Upper lobe of left lung (tissue), 4 donors: ENCODE measurements around the gene NRP1.

ENCODE experiments used
- EP300 ChIP-seq, 4 donors: sonication (generic); formaldehyde crosslinking; IDR thresholded peaks; one replicate each; pipeline ENCODE4 v1.5.1; 2017; ENCODE audit warnings: antibody characterized with exemption in 4 of 4, control low read depth in 2 of 4
- POLR2A ChIP-seq, 4 donors: fragments of 450-650 bp; IDR thresholded peaks; one replicate each; pipeline ENCODE4 v1.5.1; 2016 to 2017; ENCODE audit warnings: antibody characterized with exemption in 4 of 4, mild to moderate bottlenecking in 2 of 4
- POLR2AphosphoS5 ChIP-seq, 2 donors: sonication (generic); formaldehyde crosslinking; IDR thresholded peaks; one replicate each; pipeline ENCODE4 v1.5.1; 2017; ENCODE audit warnings: antibody characterized with exemption in 2 of 2
- TF ChIP-seq, protein P1 (sequence below), 6 experiments: fragments of 450-650 bp in 4 of 6; fragments of 200-600 bp in 2 of 6; sonication (generic) in 2 of 6; IDR thresholded peaks; one replicate each; pipeline ENCODE4 v1.5.1; 2016 to 2019; ENCODE audit warnings: antibody characterized with exemption in 6 of 6

DNA sequence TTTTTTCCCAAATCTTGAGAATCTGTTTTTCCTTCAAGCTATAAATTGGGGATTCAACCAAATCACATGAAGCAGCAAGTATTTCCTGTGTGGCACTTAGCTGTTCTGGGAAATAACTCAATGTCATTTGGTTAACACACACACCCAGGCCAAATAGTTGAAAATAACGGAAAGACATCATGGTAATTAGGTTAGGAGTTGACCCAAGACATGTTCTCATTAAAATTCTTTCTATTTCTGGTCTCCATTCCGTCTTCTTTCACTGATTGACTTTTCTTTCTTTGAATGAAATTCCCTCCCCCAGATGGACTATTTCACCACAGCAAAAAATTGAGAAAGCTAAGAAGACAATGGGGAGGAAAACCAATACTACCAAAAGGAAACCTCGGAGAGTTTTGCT lies 30.5 kb downstream of the NRP1 start:
- TF ChIP-seq POLR2AphosphoS5 (IDR thresholded peaks at IDR 0.05) (no peak), POLR2A (IDR thresholded peaks at IDR 0.05) (no peak), EP300 (IDR thresholded peaks at IDR 0.05) (no peak)
- TF ChIP-seq, protein P1, sequence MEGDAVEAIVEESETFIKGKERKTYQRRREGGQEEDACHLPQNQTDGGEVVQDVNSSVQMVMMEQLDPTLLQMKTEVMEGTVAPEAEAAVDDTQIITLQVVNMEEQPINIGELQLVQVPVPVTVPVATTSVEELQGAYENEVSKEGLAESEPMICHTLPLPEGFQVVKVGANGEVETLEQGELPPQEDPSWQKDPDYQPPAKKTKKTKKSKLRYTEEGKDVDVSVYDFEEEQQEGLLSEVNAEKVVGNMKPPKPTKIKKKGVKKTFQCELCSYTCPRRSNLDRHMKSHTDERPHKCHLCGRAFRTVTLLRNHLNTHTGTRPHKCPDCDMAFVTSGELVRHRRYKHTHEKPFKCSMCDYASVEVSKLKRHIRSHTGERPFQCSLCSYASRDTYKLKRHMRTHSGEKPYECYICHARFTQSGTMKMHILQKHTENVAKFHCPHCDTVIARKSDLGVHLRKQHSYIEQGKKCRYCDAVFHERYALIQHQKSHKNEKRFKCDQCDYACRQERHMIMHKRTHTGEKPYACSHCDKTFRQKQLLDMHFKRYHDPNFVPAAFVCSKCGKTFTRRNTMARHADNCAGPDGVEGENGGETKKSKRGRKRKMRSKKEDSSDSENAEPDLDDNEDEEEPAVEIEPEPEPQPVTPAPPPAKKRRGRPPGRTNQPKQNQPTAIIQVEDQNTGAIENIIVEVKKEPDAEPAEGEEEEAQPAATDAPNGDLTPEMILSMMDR (IDR thresholded peaks at IDR 0.05), result no peak
